ENCODE measurements around the gene ZDHHC1. TPM values are rescaled to one million over a fixed set of nuclear protein-coding genes. Genes with fewer than 3 reads are reported as not detected.

Gene ZDHHC1
- total and polyA plus RNA-seq, 2 of the 13 experiments (the other 11 are each of a cell fraction or from before 2014, with no cell fraction given) = 0.51 to 1.1 TPM

DNA sequence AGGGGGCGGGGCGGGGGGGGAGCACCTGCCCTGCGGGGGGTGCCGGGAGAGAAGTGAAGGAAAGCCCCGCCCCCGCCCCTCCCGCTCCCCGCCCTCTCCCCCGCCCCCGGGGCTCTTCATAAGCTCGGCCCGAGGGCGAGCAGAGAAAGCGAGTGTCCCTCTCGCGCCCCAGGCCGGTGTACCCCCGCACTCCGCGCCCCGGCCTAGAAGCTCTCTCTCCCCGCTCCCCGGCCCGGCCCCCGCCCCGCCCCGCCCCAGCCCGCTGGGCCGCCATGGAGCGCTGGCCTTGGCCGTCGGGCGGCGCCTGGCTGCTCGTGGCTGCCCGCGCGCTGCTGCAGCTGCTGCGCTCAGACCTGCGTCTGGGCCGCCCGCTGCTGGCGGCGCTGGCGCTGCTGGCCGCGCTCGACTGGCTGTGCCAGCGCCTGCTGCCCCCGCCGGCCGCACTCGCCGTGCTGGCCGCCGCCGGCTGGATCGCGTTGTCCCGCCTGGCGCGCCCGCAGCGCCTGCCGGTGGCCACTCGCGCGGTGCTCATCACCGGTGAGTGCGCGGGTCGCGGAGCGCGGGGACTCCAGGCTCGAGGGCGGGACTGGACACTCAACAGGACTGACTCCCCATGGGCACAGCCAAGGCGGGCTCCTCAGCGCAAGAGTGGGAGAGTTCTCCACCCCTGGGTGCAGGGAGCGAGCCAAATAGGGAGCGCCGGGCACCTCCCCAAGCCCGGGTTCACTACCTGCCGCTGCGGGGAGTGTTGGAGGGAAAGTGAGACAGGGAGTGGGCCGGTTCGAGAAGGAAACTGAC is 14.9 kb upstream of the ZDHHC1 start, which contains the start of gene HSD11B2 (continued):
- TF ChIP-seq ZBTB38 (CRISPR knock-in tag; IDR thresholded peaks at IDR 0.05) (0 out of 2 replicates have a peak, but pooled peaks have one; percentile 13), KAT7 (CRISPR knock-in tag; IDR thresholded peaks at IDR 0.05; ENCODE audit: borderline replicate concordance) (no peak), ZNF552 (CRISPR knock-in tag; IDR thresholded peaks at IDR 0.05; ENCODE audit: borderline replicate concordance) (no peak), CENPX (CRISPR knock-in tag; IDR thresholded peaks at IDR 0.05) (no peak), FOXK2 (IDR thresholded peaks at IDR 0.05) (no peak), MYC (CRISPR knock-in tag; IDR thresholded peaks at IDR 0.05; ENCODE audit: borderline replicate concordance) (no peak), ZNF235 (CRISPR knock-in tag; IDR thresholded peaks at IDR 0.05; ENCODE audit: borderline replicate concordance) (0 out of 2 replicates have a peak, but pooled peaks have one; percentile 61), SIN3A (IDR thresholded peaks at IDR 0.05; ENCODE audit: borderline replicate concordance, low read depth, low read length) (peak; percentile 50; the same call in 1 of the 2 replicates), ZNF282 (IDR thresholded peaks at IDR 0.05; ENCODE audit: partially characterized antibody) (no peak), MAFK (conservative IDR thresholded peaks at IDR 0.05 in 1 of 2, IDR thresholded peaks at IDR 0.05 in 1 of 2; ENCODE audit: low read length in 2 of 2) (no peak), POLR2A (IDR thresholded peaks at IDR 0.05; ENCODE audit: insufficient read depth in 1 of 2, low read depth in 2 of 2, low read length in 2 of 2) (peak; percentile 66 to 91), ZNF562 (CRISPR knock-in tag; IDR thresholded peaks at IDR 0.05; ENCODE audit: borderline replicate concordance) (no peak), ZBTB20 (CRISPR knock-in tag; IDR thresholded peaks at IDR 0.05; ENCODE audit: borderline replicate concordance, low read depth) (no peak), ZNF883 (CRISPR knock-in tag; IDR thresholded peaks at IDR 0.05; ENCODE audit: not compliant biosample characterization) (no peak), EP300 (IDR thresholded peaks at IDR 0.05; ENCODE audit: low read depth in 2 of 2, low read length in 2 of 2) (no peak), EP300 (CRISPR knock-in tag; IDR thresholded peaks at IDR 0.05; ENCODE audit: borderline replicate concordance) (no peak), FOXJ3 (CRISPR knock-in tag; IDR thresholded peaks at IDR 0.05; ENCODE audit: borderline replicate concordance) (no peak), ZNF224 (CRISPR knock-in tag; IDR thresholded peaks at IDR 0.05) (no peak), ZNF598 (CRISPR knock-in tag; IDR thresholded peaks at IDR 0.05; ENCODE audit: borderline replicate concordance) (no peak; the same call in 1 of the 2 replicates), ZC3H4 (CRISPR knock-in tag; IDR thresholded peaks at IDR 0.05; ENCODE audit: borderline replicate concordance) (no peak), HOXA5 (CRISPR knock-in tag; IDR thresholded peaks at IDR 0.05) (no peak; the same call in 1 of the 2 replicates)
- TF ChIP-seq, protein P1, sequence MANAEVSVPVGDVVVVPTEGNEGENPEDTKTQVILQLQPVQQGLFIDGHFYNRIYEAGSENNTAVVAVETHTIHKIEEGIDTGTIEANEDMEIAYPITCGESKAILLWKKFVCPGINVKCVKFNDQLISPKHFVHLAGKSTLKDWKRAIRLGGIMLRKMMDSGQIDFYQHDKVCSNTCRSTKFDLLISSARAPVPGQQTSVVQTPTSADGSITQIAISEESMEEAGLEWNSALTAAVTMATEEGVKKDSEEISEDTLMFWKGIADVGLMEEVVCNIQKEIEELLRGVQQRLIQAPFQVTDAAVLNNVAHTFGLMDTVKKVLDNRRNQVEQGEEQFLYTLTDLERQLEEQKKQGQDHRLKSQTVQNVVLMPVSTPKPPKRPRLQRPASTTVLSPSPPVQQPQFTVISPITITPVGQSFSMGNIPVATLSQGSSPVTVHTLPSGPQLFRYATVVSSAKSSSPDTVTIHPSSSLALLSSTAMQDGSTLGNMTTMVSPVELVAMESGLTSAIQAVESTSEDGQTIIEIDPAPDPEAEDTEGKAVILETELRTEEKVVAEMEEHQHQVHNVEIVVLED (CRISPR knock-in tag; IDR thresholded peaks at IDR 0.05; ENCODE audit: borderline replicate concordance) = no peak
- TF ChIP-seq, protein P2, sequence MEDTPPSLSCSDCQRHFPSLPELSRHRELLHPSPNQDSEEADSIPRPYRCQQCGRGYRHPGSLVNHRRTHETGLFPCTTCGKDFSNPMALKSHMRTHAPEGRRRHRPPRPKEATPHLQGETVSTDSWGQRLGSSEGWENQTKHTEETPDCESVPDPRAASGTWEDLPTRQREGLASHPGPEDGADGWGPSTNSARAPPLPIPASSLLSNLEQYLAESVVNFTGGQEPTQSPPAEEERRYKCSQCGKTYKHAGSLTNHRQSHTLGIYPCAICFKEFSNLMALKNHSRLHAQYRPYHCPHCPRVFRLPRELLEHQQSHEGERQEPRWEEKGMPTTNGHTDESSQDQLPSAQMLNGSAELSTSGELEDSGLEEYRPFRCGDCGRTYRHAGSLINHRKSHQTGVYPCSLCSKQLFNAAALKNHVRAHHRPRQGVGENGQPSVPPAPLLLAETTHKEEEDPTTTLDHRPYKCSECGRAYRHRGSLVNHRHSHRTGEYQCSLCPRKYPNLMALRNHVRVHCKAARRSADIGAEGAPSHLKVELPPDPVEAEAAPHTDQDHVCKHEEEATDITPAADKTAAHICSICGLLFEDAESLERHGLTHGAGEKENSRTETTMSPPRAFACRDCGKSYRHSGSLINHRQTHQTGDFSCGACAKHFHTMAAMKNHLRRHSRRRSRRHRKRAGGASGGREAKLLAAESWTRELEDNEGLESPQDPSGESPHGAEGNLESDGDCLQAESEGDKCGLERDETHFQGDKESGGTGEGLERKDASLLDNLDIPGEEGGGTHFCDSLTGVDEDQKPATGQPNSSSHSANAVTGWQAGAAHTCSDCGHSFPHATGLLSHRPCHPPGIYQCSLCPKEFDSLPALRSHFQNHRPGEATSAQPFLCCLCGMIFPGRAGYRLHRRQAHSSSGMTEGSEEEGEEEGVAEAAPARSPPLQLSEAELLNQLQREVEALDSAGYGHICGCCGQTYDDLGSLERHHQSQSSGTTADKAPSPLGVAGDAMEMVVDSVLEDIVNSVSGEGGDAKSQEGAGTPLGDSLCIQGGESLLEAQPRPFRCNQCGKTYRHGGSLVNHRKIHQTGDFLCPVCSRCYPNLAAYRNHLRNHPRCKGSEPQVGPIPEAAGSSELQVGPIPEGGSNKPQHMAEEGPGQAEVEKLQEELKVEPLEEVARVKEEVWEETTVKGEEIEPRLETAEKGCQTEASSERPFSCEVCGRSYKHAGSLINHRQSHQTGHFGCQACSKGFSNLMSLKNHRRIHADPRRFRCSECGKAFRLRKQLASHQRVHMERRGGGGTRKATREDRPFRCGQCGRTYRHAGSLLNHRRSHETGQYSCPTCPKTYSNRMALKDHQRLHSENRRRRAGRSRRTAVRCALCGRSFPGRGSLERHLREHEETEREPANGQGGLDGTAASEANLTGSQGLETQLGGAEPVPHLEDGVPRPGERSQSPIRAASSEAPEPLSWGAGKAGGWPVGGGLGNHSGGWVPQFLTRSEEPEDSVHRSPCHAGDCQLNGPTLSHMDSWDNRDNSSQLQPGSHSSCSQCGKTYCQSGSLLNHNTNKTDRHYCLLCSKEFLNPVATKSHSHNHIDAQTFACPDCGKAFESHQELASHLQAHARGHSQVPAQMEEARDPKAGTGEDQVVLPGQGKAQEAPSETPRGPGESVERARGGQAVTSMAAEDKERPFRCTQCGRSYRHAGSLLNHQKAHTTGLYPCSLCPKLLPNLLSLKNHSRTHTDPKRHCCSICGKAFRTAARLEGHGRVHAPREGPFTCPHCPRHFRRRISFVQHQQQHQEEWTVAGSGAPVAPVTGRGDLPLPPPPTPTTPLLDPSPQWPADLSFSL (CRISPR knock-in tag; IDR thresholded peaks at IDR 0.05) = no peak

Data from HepG2 (cell line).